ENCODE results near the gene IRF2BPL. TPM values are rescaled to one million over a fixed set of nuclear protein-coding genes. Genes with fewer than 3 reads are reported as not detected.

The IRF2BPL gene
- total RNA-seq, 1 donor from 2014 or later: 56.2 TPM

GRCh38 chr14:77069551-77069950 is 41.0 kb upstream of the IRF2BPL start:
- Mint-ChIP-seq H3K27ac (no peak overlapping the region), H3K4me1 (ENCODE audit: low read depth) (peaks cover 8% of the 10 kb centered on the region), H3K4me3 (ENCODE audit: low read depth) (no peak overlapping the region), H3K9me3 (ENCODE audit: low read depth) (no peaks in the 10 kb centered on the region), H3K36me3 (ENCODE audit: insufficient read depth) (no peaks in the 10 kb centered on the region), H3K27me3 (no peaks in the 10 kb centered on the region)
- DNase-seq (ENCODE audit: low spot score, unreplicated experiment): no peak
- TF ChIP-seq CTCF (IDR thresholded peaks at IDR 0.05; ENCODE audit: unreplicated experiment): no peak

GRCh38 chr14:77068517-77069200 is 40.2 kb upstream of the IRF2BPL start:
- no peak overlapping the region for H3K4me3 Mint-ChIP-seq (ENCODE audit: low read depth)
- peaks cover 8% of the 10 kb centered on the region for H3K4me1 Mint-ChIP-seq (ENCODE audit: low read depth)
- no peak overlapping the region for H3K27ac Mint-ChIP-seq
- no peak for TF ChIP-seq CTCF (IDR thresholded peaks at IDR 0.05; ENCODE audit: unreplicated experiment)
- no peak for DNase-seq (ENCODE audit: low spot score, unreplicated experiment)
- H3K27me3 Mint-ChIP-seq: no peaks in the 10 kb centered on the region
- H3K9me3 Mint-ChIP-seq (ENCODE audit: low read depth): no peaks in the 10 kb centered on the region
- H3K36me3 Mint-ChIP-seq (ENCODE audit: insufficient read depth): no peaks in the 10 kb centered on the region

- Mint-ChIP-seq H3K36me3 (ENCODE audit: insufficient read depth) (no peaks in the 10 kb centered on the region), H3K4me1 (ENCODE audit: low read depth) (peaks cover 8% of the 10 kb centered on the region), H3K9me3 (ENCODE audit: low read depth) (no peaks in the 10 kb centered on the region), H3K27ac (no peak overlapping the region), H3K27me3 (no peaks in the 10 kb centered on the region), H3K4me3 (ENCODE audit: low read depth) (no peak overlapping the region)
- peak; percentile 94 for TF ChIP-seq CTCF (IDR thresholded peaks at IDR 0.05; ENCODE audit: unreplicated experiment)
- peak; percentile 59 for DNase-seq (ENCODE audit: low spot score, unreplicated experiment)
Measured at GRCh38 chr14:77067632-77068516, 39.4 kb upstream of the IRF2BPL start.

GRCh38 chr14:77066578-77067172 is 38.2 kb upstream of the IRF2BPL start:
- H3K36me3 Mint-ChIP-seq (ENCODE audit: insufficient read depth): no peaks in the 10 kb centered on the region
- no peaks in the 10 kb centered on the region for H3K27me3 Mint-ChIP-seq
- DNase-seq (ENCODE audit: low spot score, unreplicated experiment): no peak
- H3K4me3 Mint-ChIP-seq (ENCODE audit: low read depth): no peak overlapping the region
- TF ChIP-seq CTCF (IDR thresholded peaks at IDR 0.05; ENCODE audit: unreplicated experiment): peak; percentile 7
- no peaks in the 10 kb centered on the region for H3K9me3 Mint-ChIP-seq (ENCODE audit: low read depth)
- no peak overlapping the region for H3K27ac Mint-ChIP-seq
- H3K4me1 Mint-ChIP-seq (ENCODE audit: low read depth): peaks cover 7% of the 10 kb centered on the region

GRCh38 chr14:77065851-77066577 is 37.5 kb upstream of the IRF2BPL start:
- Mint-ChIP-seq H3K9me3 (ENCODE audit: low read depth) (no peaks in the 10 kb centered on the region), H3K36me3 (ENCODE audit: insufficient read depth) (no peaks in the 10 kb centered on the region), H3K4me1 (ENCODE audit: low read depth) (peaks cover 7% of the 10 kb centered on the region), H3K27me3 (no peaks in the 10 kb centered on the region), H3K27ac (peak overlapping the region; percentile 33), H3K4me3 (ENCODE audit: low read depth) (no peak overlapping the region)
- TF ChIP-seq CTCF (IDR thresholded peaks at IDR 0.05; ENCODE audit: unreplicated experiment): no peak
- DNase-seq (ENCODE audit: low spot score, unreplicated experiment): no peak

Measured in progenitor cell of endocrine pancreas (in vitro differentiated cells).